Body of pancreas (tissue), 4 donors: ENCODE results near the gene BLM. TPM values are rescaled to one million over a fixed set of nuclear protein-coding genes. Genes with fewer than 3 reads are reported as not detected.
A peak's percentile ranks its signal among the peaks of the same experiment; 100 is the strongest.

ENCODE experiments used
- ATAC-seq: fragments of 150-250 bp; one replicate; pipeline ENCODE4 v1.9.1; 2016
- DNase-seq, 4 donors: peaks; one replicate each; pipeline ENCODE4 v3.0.0-alpha.2; 2019
- H3K27ac ChIP-seq, 4 donors: fragments of 200-600 bp; sonication (generic); 1 replicate in 3 of 4; 2 replicates in 1 of 4; pipeline versions ENCODE4 v1.5.1 to v1.6.1; 2016 to 2019; ENCODE audit warnings: mild to moderate bottlenecking in 1 of 4, mixed read lengths in 1 of 4, moderate library complexity in 1 of 4
- H3K27me3 ChIP-seq, 2 donors: fragments of 200-600 bp; sonication (generic); one replicate each; pipeline ENCODE4 v1.6.0; 2016; ENCODE audit warnings: mild to moderate bottlenecking in 1 of 2
- H3K36me3 ChIP-seq, 2 donors: fragments of 200-600 bp; sonication (generic); replicated peaks in 1 of 2; 2 replicates each; pipeline ENCODE4 v1.5.1; 2016; ENCODE audit warnings: low read depth in 2 of 2; ENCODE audit not compliant: insufficient read depth in 1 of 2
- H3K4me1 ChIP-seq: fragments of 200-600 bp; sonication (generic); one replicate; pipeline ENCODE4 v1.6.0; 2016
- H3K4me3 ChIP-seq, 2 donors: fragments of 200-600 bp; sonication (generic); 1 replicate in 1 of 2; 2 replicates in 1 of 2; pipeline ENCODE4 v1.5.1; 2016 to 2019
- H3K9me3 ChIP-seq, 3 donors: fragments of 200-600 bp; sonication (generic); 1 replicate in 2 of 3; 2 replicates in 1 of 3; pipeline ENCODE4 v1.5.1; 2016
- CTCF ChIP-seq, 7 experiments: fragments of 450-650 bp in 4 of 7; fragments of 200-600 bp in 3 of 7; sonication (generic) in 3 of 7; IDR thresholded peaks; one replicate each; pipeline ENCODE4 v1.5.1; 2016 to 2019; ENCODE audit warnings: antibody characterized with exemption in 7 of 7
- POLR2A ChIP-seq, 3 donors: fragments of 450-650 bp; IDR thresholded peaks; one replicate each; pipeline ENCODE4 v1.6.1; 2016; ENCODE audit warnings: antibody characterized with exemption in 3 of 3, mild to moderate bottlenecking in 2 of 3
- WGBS, 2 donors: methylation state at CpG; one replicate each; pipeline ENCODE4 v1.1.5; 2017; 5-methylcytosine and 5-hydroxymethylcytosine counted together
- intact Hi-C: fragments of 100-400 bp; cut with DNase I; formaldehyde crosslinking; loops from one replicate; pipeline ENCODE4 v1.15.1; 2023
- total RNA-seq, 2 donors: library from RNA; depleted of rRNA; stranded (reverse); fragments of >200 nt; gene quantifications; one replicate each; pipeline ENCODE4 v1.1.0, GENCODE V29; 2016

BLM gene
- total RNA-seq, 2 donors from 2014 or later = 0.26 to 1.3 TPM

DNA sequence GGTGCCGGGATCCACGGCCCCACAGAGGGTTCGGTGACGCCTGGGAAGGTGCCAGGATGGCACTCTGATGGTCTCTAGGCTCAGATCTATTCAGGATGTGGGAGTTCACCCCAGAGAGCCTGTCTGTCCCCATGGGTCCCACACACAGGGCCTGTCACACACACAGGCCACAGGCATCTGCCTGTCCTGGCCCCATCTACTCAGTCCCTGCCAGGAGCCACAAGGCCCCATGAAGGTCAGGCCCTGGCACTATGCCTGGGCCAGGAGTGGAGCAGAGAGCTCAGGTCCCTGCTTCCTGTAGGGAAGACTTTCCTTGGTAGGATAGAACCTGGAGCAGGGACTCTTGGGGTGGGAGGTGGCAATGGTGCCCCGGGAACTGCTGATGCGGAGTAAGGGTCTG, 102.2 kb downstream of the BLM start:
- Histone ChIP-seq H3K9me3 (no peaks in the 10 kb centered on the region), H3K27me3 (no peaks in the 10 kb centered on the region), H3K4me1 (peaks cover 36% of the 10 kb centered on the region), H3K4me3 (no peak overlapping the region), H3K27ac (peak overlapping the region in 2 of 4 donors; percentile 1 to 28), H3K36me3 (no peaks in the 10 kb centered on the region)
- intact Hi-C loops = no loop called here
- TF ChIP-seq POLR2A (IDR thresholded peaks at IDR 0.05) = no peak
- no peak for TF ChIP-seq CTCF (IDR thresholded peaks at IDR 0.05)
- DNase-seq = peak; percentile 81 to 90 (median 87)
- WGBS, 2 donors = 71 to 80% methylated on average over 2 to 6 of the region's 6 CpGs
- ATAC-seq = peak; percentile 86

DNA sequence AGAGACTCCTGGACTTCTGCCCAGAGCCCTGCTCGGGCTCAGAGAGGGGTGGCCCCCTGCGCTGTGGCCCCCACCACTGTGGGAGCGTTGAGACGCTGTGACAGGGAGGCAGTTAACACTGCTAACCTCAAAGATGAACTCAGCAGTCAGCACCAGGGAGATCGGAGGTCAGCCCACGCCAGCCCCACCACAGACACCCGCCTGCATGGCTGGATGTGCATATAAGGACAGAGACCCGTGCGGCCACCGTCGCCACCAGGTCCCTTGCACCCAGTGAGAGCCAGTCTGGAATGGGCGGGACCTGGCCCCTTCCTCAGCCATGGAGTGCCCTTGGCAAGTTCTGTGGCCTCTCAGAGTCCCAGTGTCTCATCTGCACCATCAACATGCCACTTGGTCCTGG, 102.7 kb downstream of the BLM start:
- intact Hi-C loops = no loop called here
- Histone ChIP-seq H3K4me1 (peaks cover 41% of the 10 kb centered on the region), H3K36me3 (no peaks in the 10 kb centered on the region), H3K27ac (peak overlapping the region in 2 of 4 donors; percentile 1 to 28), H3K9me3 (no peaks in the 10 kb centered on the region), H3K27me3 (no peaks in the 10 kb centered on the region), H3K4me3 (no peak overlapping the region)
- 47 to 80% methylated on average over 1 to 10 of the region's 12 CpGs for WGBS, 2 donors
- DNase-seq = no peak
- TF ChIP-seq POLR2A (IDR thresholded peaks at IDR 0.05) = no peak
- TF ChIP-seq CTCF (IDR thresholded peaks at IDR 0.05) = no peak
- ATAC-seq = peak; percentile 7

- Histone ChIP-seq H3K9me3 (no peaks in the 10 kb centered on the region), H3K4me3 (no peak overlapping the region), H3K27me3 (no peaks in the 10 kb centered on the region), H3K36me3 (no peaks in the 10 kb centered on the region), H3K4me1 (peaks cover 45% of the 10 kb centered on the region), H3K27ac (no peak overlapping the region)
- no peak for DNase-seq
- 77 to 94% methylated on average over 4 to 5 of the region's 7 CpGs for WGBS, 2 donors
- ATAC-seq = no peak
- no peak for TF ChIP-seq CTCF (IDR thresholded peaks at IDR 0.05)
- no peak for TF ChIP-seq POLR2A (IDR thresholded peaks at IDR 0.05)
- intact Hi-C loops = no loop called here
Measured at GRCh38 chr15:90820481-90820880, 103.3 kb downstream of the BLM start.

GRCh38 chr15:90822204-90822955, 105.2 kb downstream of the BLM start:
- H3K9me3 ChIP-seq = no peaks in the 10 kb centered on the region
- TF ChIP-seq CTCF (IDR thresholded peaks at IDR 0.05) = no peak
- TF ChIP-seq POLR2A (IDR thresholded peaks at IDR 0.05) = no peak
- no peaks in the 10 kb centered on the region for H3K36me3 ChIP-seq
- peaks cover 40% of the 10 kb centered on the region for H3K4me1 ChIP-seq
- intact Hi-C loops = no loop called here
- no peak for ATAC-seq
- DNase-seq = peak in 1 of 4 donors; percentile 2
- 89 to 90% methylated on average over 8 of the region's 8 CpGs for WGBS, 2 donors
- no peaks in the 10 kb centered on the region for H3K27me3 ChIP-seq
- peak overlapping the region in 1 of 4 donors; percentile 11 for H3K27ac ChIP-seq
- no peak overlapping the region for H3K4me3 ChIP-seq
